ENCODE measurements around the gene VENTX. TPM values are rescaled to one million over a fixed set of nuclear protein-coding genes. Genes with fewer than 3 reads are reported as not detected.
"Not testable (repeated sequence)": the region's sequence is repeated elsewhere in the genome, so short reads cannot be mapped to it uniquely, and the experiment has no call there.

VENTX gene
- total RNA-seq, 2 experiments from 2014 or later = not detected

DNA sequence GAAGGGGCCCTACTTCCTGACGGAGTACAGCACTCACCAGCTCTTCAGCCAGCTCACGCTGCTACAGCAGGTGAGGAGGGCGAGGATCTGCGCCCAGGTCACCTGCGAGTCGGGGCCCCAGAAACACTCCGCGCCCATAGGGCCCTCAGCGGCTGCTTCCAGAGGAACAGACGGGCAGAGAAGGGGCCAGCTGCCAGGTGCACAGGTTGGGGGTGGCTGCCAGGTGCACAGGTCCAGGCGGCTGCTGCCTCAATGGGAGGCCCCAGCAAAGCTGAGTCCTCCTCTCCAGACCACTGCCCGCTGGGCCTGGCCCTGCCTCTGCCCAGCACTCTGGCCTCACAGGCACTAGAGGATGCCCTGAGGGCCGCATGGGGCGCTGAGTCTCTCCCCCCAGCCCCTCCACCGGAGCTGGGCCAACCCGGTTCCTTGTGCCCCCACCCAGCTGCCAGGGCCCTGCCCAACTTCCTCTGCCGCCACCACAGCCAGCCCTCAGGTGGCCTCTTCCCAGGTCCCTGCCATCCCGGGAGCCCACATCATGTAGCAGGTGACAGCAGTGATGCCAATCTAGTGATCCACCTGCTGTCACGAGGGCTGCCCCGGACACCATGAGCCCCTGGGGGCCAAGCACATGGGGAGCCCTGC, 24.7 kb upstream of the VENTX start:
- Mint-ChIP-seq H3K4me3 (no peak overlapping the region), H3K27ac (no peak overlapping the region), H3K27me3 (no peaks in the 10 kb centered on the region), H3K36me3 (ENCODE audit: low read depth) (no peaks in the 10 kb centered on the region), H3K9me3 (ENCODE audit: low read depth) (no peaks in the 10 kb centered on the region), H3K4me1 (peaks cover 4% of the 10 kb centered on the region)
- ChIA-PET POLR2A (no interaction called here), CTCF (no interaction called here)
- DNase-seq = no peak
- intact Hi-C loops (cut with DNase I, micrococcal nuclease) = no loop called here
- ATAC-seq = no peak

DNA sequence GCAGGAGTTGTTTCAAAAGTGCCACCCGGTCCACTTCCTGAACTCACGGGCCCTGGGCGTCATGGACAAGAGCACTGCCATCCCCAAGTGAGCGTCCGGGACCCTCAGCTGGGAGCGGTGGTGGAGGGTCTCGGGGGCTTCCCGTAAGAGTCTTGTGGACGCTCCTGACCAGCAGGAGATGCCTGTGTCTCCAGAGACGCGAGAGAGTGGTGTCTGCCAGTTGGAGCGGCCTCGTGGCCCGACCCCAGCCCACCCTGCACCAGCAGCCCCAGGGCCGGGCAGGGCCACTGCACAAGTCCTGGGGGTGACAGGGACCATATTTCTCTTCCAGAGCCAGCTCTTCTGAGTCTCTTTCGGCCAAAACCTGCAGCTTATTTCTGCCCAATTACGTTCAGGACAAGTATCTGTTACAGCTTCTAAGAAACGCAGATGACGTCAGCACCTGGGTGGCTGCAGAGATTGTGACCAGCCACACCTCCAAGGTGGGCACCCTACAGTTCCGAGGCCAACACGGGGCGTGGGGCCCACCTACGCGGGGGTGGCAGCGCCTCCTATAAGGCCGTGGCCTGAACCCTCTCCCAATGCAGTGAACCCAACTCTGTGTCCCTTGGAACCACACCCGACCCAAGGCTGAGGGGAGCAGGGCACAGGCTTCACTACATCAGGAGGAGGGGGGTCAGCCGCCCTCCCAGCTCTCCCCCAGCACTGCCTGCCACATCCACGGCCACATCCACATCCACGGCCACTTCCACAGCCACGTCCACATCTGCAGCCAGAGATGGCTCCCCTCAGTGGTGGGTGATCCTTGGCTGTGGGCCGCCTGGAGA, 23.8 kb upstream of the VENTX start:
- Mint-ChIP-seq H3K4me1 (peaks cover 4% of the 10 kb centered on the region), H3K36me3 (ENCODE audit: low read depth) (no peaks in the 10 kb centered on the region), H3K9me3 (ENCODE audit: low read depth) (no peaks in the 10 kb centered on the region), H3K27ac (no peak overlapping the region), H3K4me3 (no peak overlapping the region), H3K27me3 (no peaks in the 10 kb centered on the region)
- ChIA-PET POLR2A (no interaction called here), CTCF (no interaction called here)
- ATAC-seq (no peak), DNase-seq (no peak)
- intact Hi-C loops (cut with DNase I, micrococcal nuclease) = no loop called here

DNA sequence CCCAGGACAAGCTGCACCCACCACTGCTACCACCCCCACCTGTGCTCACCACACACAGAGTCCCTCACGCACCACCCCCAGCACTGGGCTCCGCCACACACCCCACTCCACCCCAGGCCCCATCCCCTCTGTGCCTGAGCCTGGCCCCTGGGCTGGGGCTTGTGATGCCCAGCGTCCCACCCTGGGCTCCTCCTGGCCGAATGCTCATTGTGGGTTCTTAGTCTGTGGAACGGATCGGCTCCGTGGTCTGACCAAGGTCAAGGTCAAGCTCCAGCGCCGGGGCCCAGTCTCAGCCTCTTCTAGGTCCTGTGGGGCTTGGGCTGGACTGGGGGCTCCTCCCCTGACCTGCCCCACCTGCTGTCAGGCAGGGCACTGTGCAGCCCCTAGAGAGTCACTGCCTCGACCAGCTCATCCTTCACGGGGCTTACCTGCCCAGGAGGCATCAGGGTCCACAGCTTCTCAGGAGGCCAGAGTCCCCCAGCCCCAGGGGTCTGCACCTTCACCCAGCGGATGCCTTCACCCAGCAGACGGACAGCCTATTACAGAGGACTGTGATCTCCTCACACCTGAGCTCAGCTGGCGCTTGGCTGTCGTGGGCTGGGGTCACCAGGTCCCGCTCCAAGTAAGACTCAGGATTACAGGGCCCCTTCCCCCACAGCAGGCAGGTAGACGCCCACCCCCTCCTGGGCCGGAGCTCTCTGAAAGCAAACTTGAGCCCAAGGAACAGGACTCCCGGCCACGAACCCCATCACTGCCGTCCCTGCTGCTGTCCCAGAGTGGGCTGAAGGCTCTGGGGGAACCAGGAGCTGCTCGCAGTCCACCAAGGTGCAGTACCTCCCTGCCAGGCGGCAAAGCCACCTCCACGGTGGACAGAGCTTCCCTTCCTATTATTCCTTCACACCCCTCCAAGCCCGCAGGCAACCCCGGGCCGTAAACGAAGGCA, 22.9 kb upstream of the VENTX start:
- ATAC-seq = no peak
- POLR2A ChIA-PET = no interaction called here
- peaks cover 4% of the 10 kb centered on the region for H3K4me1 Mint-ChIP-seq
- no peaks in the 10 kb centered on the region for H3K9me3 Mint-ChIP-seq (ENCODE audit: low read depth)
- intact Hi-C loops (cut with DNase I, micrococcal nuclease) = no loop called here
- DNase-seq = no peak
- no peaks in the 10 kb centered on the region for H3K27me3 Mint-ChIP-seq
- H3K4me3 Mint-ChIP-seq = no peak overlapping the region
- H3K27ac Mint-ChIP-seq = no peak overlapping the region
- no peaks in the 10 kb centered on the region for H3K36me3 Mint-ChIP-seq (ENCODE audit: low read depth)
- CTCF ChIA-PET = no interaction called here

DNA sequence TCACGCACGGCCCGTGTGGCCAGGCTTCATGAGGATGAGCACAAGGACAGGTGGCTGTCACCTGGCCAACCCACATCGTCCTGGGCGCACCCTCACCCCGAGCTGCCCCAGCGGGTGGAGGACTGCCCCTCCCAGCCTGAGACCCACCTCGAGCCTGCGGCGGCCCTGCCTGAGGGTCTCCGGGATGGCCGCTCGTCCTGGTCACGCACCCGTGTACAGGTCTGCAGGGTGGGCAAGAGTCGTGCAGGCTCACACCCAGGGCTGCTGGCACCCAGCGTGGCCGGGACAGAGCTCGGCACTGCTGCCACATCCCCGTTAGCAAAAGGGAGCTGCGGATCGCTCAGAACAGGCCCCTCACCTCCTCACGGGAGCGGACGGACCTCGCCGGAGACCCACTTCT, 22.1 kb upstream of the VENTX start:
- no peaks in the 10 kb centered on the region for H3K27me3 Mint-ChIP-seq
- H3K36me3 Mint-ChIP-seq (ENCODE audit: low read depth) = no peaks in the 10 kb centered on the region
- intact Hi-C loops (cut with DNase I, micrococcal nuclease) = no loop called here
- H3K27ac Mint-ChIP-seq = no peak overlapping the region
- CTCF ChIA-PET = no interaction called here
- H3K4me1 Mint-ChIP-seq = peaks cover under 1% of the 10 kb centered on the region
- no peak for ATAC-seq
- no peak overlapping the region for H3K4me3 Mint-ChIP-seq
- no peak for DNase-seq
- H3K9me3 Mint-ChIP-seq (ENCODE audit: low read depth) = no peaks in the 10 kb centered on the region
- POLR2A ChIA-PET = no interaction called here

DNA sequence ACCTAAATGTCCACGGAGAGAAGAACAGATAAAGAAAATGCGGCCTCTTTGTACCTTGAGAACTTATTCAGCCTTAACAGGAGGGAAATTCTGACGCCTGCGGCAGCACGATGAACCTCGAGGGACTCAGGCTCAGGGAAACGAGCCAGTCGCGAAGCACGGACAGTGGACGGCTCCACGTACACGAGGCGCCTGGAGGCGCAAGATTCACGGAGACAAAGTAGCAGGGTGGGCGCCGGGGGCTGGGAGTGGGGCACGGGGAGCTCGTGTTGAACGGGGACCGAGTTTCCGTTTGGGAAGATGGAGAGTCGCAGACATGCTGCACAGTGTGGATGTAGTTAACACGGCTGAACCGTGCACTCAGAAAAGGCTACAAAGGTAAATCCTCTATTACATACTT, 20.9 kb upstream of the VENTX start:
- no peak overlapping the region for H3K4me3 Mint-ChIP-seq
- ChIA-PET POLR2A (no interaction called here), CTCF (no interaction called here)
- peaks cover 7% of the 10 kb centered on the region for H3K27me3 Mint-ChIP-seq
- H3K9me3 Mint-ChIP-seq (ENCODE audit: low read depth) = no peaks in the 10 kb centered on the region
- no peak for ATAC-seq
- H3K36me3 Mint-ChIP-seq (ENCODE audit: low read depth) = no peaks in the 10 kb centered on the region
- DNase-seq = no peak
- H3K27ac Mint-ChIP-seq = no peak overlapping the region
- no peaks in the 10 kb centered on the region for H3K4me1 Mint-ChIP-seq
- intact Hi-C loops (cut with DNase I, micrococcal nuclease) = no loop called here

DNA sequence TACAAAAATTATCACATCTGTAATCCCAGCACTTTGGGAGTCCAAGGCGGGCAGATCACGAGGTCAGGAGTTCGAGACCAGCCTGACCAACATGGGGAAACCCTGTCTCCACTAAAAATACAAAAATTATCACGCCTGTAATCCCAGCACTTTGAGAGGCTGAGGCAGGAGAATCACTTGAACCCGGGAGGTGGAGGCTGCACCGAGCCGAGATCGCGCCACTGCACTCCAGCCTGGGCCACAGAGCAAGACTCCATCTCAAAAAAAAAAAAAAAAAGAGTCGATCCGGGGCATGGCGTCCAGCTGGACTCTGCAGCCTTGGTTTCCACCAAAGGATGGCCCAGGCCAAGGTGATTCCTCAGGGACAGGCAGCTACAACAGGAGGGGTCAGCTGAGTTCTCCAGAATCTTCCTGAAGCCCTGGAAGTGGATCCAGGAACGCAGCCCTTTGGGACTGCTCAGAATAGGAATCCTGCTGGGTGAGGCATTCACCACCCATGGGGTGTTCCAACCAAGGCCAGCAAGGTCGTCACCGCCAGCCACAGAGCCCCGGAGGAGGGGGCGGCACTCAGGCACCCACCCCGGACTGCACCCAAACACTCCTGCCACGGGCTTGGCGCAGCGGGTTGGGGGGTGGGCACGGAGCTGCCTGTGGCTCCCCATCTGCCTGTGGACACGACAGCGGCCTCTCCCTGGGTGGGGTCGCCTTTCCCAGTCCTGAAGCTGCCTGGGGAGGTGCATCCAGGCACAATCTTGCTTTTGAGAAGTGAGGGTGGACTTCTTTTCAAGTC, 19.7 kb upstream of the VENTX start:
- DNase-seq = no peak
- ChIA-PET CTCF (no interaction called here), POLR2A (no interaction called here)
- Mint-ChIP-seq H3K9me3 (ENCODE audit: low read depth) (no peaks in the 10 kb centered on the region), H3K36me3 (ENCODE audit: low read depth) (no peaks in the 10 kb centered on the region), H3K4me3 (no peak overlapping the region), H3K27me3 (peaks cover 7% of the 10 kb centered on the region), H3K4me1 (no peaks in the 10 kb centered on the region), H3K27ac (no peak overlapping the region)
- ATAC-seq = no peak
- intact Hi-C loops (cut with DNase I, micrococcal nuclease) = no loop called here

DNA sequence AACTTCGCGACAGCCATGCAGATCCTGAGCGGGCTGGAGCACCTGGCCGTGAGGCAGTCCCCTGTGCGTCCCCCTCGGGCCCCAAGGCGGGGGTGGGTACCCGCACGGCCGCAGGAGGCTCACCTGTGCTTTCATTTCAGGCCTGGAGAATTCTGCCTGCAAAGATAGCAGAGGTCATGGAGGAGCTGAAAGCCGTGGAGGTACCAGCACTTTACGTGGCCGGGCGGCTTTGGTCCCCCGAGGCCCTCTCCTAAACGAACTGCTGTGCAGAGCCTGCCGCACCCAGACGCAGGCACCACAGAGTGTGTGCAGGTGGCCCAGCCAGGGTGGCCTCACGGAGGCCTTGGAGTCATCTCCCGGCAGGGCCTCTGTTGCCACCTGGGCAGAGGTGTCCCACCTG, 18.8 kb upstream of the VENTX start:
- ATAC-seq = no peak
- intact Hi-C loops (cut with DNase I, micrococcal nuclease) = no loop called here
- Mint-ChIP-seq H3K4me3 (no peak overlapping the region), H3K9me3 (ENCODE audit: low read depth) (no peaks in the 10 kb centered on the region), H3K27me3 (peaks cover 7% of the 10 kb centered on the region), H3K36me3 (ENCODE audit: low read depth) (no peaks in the 10 kb centered on the region), H3K4me1 (no peaks in the 10 kb centered on the region), H3K27ac (no peak overlapping the region)
- no peak for DNase-seq
- CTCF ChIA-PET = no interaction called here
- POLR2A ChIA-PET = no interaction called here

DNA sequence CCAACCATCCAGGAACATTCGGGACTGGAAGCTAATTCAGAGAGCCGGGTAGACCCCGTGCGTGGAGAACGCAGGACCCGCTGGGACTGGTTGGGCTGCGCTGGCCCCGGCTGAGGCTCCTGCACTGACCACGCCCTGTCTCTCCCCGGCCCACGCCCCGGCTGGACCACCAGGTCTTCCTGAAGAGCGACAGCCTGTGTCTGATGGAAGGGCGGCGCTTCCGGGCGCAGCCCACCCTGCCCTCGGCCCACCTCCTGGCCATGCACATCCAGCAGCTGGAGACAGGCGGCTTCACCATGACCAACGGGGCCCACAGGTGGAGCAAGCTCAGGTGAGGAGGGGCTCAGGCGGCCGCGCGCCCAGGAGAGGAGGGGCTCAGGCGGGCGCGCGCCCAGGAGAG, 17.9 kb upstream of the VENTX start:
- intact Hi-C loops (cut with DNase I, micrococcal nuclease) = no loop called here
- H3K4me1 Mint-ChIP-seq = no peaks in the 10 kb centered on the region
- H3K27ac Mint-ChIP-seq = no peak overlapping the region
- CTCF ChIA-PET = no interaction called here
- no peaks in the 10 kb centered on the region for H3K9me3 Mint-ChIP-seq (ENCODE audit: low read depth)
- DNase-seq = no peak
- H3K4me3 Mint-ChIP-seq = no peak overlapping the region
- peaks cover 12% of the 10 kb centered on the region for H3K27me3 Mint-ChIP-seq
- ATAC-seq = no peak
- no peaks in the 10 kb centered on the region for H3K36me3 Mint-ChIP-seq (ENCODE audit: low read depth)
- POLR2A ChIA-PET = no interaction called here

DNA sequence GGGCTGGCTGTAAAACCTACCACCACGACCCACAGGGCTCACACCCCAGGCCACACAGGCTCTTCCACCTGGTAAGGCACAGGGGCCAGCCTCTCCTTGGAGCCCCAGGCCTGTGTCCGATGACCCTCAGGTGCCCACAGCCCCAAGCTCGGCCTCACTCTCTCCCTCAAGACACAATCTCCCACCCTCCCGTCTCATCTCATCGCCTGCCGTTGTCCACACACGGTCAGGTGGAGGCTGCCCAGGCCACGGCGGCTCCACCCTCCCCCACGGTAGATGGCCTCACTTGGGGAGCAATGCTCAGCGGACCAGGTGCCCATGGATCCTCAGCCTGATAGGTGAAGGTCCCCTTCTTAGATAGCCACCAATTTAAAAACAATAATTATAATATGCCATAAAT, 16.3 kb upstream of the VENTX start:
- intact Hi-C loops (cut with DNase I, micrococcal nuclease) = no loop called here
- Mint-ChIP-seq H3K27me3 (peaks cover 17% of the 10 kb centered on the region), H3K4me3 (no peak overlapping the region), H3K4me1 (peaks cover 13% of the 10 kb centered on the region), H3K36me3 (ENCODE audit: low read depth) (no peaks in the 10 kb centered on the region), H3K9me3 (ENCODE audit: low read depth) (no peaks in the 10 kb centered on the region), H3K27ac (no peak overlapping the region)
- no peak for DNase-seq
- ChIA-PET POLR2A (no interaction called here), CTCF (no interaction called here)
- no peak for ATAC-seq

DNA sequence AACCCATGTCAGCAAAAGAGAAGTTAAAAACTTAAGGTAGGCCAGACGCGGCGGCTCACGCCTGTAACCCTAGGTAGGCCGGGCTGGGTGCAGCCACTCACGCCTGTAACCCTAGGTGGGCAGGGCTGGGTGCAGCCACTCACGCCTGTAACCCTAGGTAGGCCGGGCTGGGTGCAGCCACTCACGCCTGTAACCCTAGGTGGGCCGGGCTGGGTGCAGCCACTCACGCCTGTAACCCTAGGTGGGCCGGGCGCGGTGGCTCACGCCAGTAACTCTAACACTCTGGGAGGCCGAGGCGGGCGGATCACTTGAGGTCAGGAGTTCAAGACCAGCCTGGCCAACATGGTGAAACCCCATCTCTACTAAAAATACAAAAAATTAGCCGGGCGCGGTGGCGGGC, 15.9 kb upstream of the VENTX start:
- CTCF ChIA-PET; H3K9me3 Mint-ChIP-seq (ENCODE audit: low read depth); POLR2A ChIA-PET; H3K36me3 Mint-ChIP-seq (ENCODE audit: low read depth); ATAC-seq; intact Hi-C loops (cut with DNase I, micrococcal nuclease); DNase-seq; H3K4me3 Mint-ChIP-seq; H3K27ac Mint-ChIP-seq: not testable (repeated sequence)
- peaks cover 21% of the 10 kb centered on the region for H3K27me3 Mint-ChIP-seq
- H3K4me1 Mint-ChIP-seq = peaks cover 17% of the 10 kb centered on the region

DNA sequence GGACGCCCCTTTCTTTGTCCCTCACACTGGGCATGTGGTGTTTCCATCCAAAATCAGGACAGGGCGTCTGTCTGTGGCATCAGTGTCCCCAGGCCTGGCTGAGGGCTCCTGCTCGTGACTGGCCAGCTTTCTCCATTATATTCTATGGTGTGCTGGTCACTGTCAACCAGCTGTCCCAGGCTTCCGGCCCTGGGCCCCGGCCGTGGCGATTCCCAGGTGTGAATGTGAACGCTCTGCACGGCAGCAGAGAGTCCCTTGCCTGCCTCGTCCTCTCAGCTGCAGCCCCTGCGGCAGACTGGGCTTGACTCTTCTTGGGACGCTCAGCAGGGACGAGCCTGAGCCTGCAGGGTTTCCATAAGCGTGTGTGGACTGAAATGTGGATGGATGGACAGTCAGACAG, 13.6 kb upstream of the VENTX start:
- ATAC-seq = no peak
- Mint-ChIP-seq H3K4me1 (peaks cover 17% of the 10 kb centered on the region), H3K27ac (no peak overlapping the region), H3K9me3 (ENCODE audit: low read depth) (no peaks in the 10 kb centered on the region), H3K36me3 (ENCODE audit: low read depth) (no peaks in the 10 kb centered on the region), H3K4me3 (no peak overlapping the region), H3K27me3 (peaks cover 36% of the 10 kb centered on the region)
- no peak for DNase-seq
- ChIA-PET CTCF (no interaction called here), POLR2A (no interaction called here)
- intact Hi-C loops (cut with DNase I, micrococcal nuclease) = no loop called here

Measured in activated CD4-positive, alpha-beta T cell treated with anti-CD3 and anti-CD28 coated beads for 36 hours (primary cell).